DMS 273 treated with DMSO at 0.1 percent for 48 hours (cell line): ENCODE measurements around the gene KDM4C.

Source experiments
- DNase-seq: peaks from one replicate; lab custom pipeline; 2025; lab: John Stamatoyannopoulos, UW

KDM4C gene

GRCh38 chr9:7212101-7212500 is 454.3 kb downstream of the KDM4C start:
- DNase-seq = no peak

- no peak for DNase-seq
Measured at GRCh38 chr9:7216004-7216841, 458.4 kb downstream of the KDM4C start.

DNA sequence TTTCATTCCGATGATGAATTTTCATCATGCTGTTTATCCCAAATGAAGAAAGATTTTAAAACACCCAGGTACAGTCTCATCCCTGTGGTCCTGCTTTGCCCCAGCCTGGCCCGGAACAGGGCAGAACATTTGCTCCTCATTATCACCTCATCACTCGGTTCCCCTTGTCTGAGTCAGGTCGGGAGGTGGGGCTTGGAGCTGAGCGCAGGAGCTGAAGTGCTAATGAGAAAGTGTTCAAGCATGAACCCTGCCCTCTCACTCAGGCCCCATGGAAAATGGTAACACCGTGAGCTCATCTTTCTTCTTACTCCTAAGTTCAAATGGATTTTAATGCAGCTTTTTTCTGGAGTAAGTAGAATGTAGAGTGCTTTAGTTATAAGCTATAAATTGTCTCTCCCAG is 466.2 kb downstream of the KDM4C start:
- no peak for DNase-seq
